Retinal pigment epithelial cell (primary cell): Measurements from ENCODE around the gene RTF1.

Source experiments
- DNase-seq: peaks from one replicate; pipeline ENCODE4 v3.0.0-alpha.2; 2010; ENCODE audit warnings: low read depth
- H3K4me3 ChIP-seq: 2 replicates; pipeline ENCODE4 v1.5.1; 2011; ENCODE audit warnings: mild to moderate bottlenecking, low read length, control low read depth, moderate library complexity
- TF ChIP-seq, protein P1 (sequence below): conservative IDR thresholded peaks from 2 replicates; pipeline ENCODE4 v1.5.1; 2011; ENCODE audit warnings: low read depth, low read length, control low read depth, inconsistent platforms

The RTF1 gene

DNA sequence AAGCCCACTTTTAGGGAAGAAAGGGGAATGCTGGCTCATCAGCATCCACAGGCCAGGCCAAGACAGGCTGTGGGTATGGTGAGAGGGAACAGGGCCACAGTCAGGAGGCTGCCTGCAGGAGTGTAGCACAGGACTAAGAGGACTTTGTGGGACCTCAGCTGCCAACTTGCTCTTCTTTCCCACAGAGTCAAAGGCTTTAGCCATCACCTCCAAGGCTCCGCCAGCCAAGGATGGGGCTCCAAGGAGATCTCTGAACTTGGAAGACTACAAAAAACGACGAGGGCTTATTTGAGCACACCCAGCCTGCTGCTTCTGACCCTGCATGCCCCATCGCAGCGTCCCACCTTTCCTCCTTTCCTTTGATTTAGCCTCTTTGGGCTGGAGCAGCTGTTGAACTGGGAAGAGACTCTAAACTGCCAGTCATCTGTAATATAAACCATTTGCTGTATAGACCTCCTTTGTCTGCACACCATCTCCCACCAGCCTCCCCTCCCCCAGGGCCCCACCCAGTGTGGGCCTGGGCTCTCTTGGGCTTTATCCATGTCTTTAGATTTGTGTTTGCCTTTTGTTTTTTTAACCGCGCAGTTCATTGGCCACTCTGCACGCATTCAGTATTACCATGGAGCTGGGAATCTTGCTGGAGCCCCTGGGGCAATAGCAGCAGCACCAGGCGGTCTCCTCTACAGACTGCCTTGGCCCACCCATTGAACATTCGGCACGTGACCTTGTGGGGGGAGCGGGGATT is 63.7 kb downstream of the RTF1 start:
- TF ChIP-seq, protein P1, sequence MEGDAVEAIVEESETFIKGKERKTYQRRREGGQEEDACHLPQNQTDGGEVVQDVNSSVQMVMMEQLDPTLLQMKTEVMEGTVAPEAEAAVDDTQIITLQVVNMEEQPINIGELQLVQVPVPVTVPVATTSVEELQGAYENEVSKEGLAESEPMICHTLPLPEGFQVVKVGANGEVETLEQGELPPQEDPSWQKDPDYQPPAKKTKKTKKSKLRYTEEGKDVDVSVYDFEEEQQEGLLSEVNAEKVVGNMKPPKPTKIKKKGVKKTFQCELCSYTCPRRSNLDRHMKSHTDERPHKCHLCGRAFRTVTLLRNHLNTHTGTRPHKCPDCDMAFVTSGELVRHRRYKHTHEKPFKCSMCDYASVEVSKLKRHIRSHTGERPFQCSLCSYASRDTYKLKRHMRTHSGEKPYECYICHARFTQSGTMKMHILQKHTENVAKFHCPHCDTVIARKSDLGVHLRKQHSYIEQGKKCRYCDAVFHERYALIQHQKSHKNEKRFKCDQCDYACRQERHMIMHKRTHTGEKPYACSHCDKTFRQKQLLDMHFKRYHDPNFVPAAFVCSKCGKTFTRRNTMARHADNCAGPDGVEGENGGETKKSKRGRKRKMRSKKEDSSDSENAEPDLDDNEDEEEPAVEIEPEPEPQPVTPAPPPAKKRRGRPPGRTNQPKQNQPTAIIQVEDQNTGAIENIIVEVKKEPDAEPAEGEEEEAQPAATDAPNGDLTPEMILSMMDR: no peak
- DNase-seq: no peak
- H3K4me3 ChIP-seq: no peak overlapping the region

DNA sequence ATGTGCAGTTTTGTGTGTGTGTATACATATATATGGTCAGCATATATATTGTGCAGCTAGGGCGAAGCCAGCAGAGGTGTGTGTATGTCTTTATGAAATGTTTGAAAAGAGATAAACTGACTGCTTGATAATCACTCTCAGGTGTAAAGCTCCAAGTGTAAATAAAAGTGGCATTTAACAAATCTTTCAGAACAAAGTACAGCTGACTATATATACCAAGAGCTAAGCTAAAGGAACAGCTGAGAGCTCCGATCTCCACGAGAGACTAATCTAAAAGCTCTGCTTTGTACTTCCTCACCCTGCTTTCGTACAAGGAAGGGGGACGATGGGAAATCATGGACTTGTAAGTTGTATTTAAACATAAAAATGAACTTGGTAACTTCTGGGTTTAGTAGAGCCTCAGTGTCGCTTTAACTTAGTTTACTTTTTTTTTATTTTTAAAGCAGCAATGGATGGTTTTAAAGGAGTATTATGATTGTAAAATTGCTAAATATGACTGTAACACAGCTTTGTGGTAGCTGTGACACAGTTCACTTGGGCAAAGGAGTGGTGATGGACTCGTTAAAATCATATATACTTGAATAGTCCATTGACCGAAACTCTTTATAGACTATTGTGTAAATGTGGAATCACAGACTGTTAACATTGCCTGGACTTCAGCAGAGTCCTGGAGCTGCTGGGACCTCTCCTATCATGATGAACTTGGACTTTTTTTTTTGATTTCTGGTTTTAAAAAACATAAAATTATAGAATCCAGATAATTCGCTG is 65.4 kb downstream of the RTF1 start:
- H3K4me3 ChIP-seq: no peak overlapping the region
- DNase-seq: no peak
- TF ChIP-seq, protein P1: no peak

DNA sequence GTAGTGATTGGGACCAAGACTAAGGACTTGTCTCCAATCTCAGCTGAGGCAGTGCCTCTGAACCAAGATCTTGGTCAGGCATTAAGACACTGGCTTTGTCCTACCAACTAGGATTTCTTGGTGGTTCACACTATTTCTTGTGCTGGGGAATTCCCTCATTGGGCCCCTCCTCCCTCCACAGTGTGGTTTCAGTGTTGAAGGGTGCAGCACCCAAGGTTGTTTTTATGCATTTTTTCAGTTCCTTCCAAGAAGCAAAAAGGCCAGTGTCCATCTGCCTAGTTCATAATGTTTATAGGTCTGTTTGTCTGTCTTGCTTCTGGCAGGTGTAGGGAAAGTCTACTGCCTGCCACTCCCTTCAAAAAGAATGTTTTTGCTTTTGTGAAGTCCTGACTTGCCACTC is 66.2 kb downstream of the RTF1 start:
- no peak overlapping the region for H3K4me3 ChIP-seq
- no peak for DNase-seq
- TF ChIP-seq, protein P1: no peak

DNA sequence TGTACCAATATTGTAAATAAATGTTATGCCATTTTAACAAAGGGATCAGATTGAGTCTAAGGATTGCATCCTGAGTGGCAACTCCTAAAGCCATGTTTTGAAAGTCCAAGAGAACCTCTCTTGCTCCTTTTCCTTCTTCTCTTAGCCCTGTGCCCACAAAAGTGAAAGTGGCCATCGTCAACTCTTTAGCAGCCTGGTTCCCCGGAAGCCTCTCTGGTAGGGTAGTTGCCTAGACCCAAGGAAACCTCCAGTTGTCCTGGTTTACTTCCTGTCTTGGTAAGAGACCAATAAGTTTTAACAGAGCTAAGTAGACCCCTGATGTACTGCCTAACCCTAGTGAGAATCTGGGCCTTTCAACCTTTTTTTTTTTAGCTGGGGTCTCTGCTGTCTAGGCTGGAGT is 66.6 kb downstream of the RTF1 start:
- TF ChIP-seq, protein P1: no peak
- H3K4me3 ChIP-seq: no peak overlapping the region
- DNase-seq: no peak

DNA sequence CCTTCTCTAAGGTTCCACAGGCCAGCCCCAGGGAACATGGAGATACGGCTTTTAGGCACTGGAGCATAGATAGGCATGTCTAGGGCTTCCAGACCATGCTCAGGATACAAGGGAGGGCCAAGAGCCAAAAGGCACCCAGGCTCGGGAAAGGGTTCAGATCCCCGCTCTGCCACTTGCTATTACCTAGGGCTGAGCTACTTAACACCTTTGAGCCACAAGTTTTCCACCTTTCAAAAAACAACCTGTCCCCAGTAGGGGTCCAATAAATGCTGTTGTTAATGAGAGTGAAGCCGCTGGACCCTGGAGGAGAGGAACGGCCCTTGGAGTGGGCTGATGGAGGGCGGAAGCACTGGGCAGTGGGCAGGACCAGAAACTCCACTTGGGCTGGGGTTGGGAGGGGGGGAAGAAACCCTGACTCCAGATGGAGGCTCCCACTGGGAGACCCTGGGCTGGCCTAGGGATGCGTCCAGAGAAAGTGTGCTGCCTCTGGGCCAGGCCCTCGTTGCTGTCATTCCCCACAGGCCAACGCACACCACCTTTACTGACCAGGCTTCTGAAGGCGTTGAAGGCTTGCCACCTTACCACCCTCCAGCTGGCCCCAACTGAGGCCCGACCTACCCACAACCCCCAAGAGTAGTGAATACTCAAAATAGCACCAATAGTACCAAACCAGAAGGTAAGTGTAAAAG is 68.2 kb downstream of the RTF1 start:
- no peak for DNase-seq

DNA sequence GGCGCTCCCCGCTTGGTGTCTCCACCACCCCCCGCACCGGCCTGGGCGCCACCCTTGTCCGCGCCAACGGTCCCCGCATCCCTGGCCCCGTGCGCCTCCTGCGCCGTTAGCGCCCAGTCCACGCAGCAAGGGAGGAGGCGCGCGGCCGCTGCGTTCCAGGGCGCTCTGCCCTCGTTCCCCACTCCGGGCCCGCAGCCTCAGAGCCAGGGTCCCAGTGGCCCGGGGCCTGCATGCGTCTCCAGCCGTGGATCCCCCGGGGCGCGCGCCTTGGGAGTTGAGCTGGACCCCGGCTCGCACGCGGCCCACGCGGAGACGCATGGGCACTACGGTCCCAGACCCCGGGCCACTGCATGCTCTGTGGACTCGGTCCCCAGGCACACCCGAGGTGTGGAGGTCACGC is 69.4 kb downstream of the RTF1 start:
- no peak overlapping the region for H3K4me3 ChIP-seq
- TF ChIP-seq, protein P1: no peak
- no peak for DNase-seq

More for the DNA sequence above, 68.2 kb downstream of the RTF1 start:
- TF ChIP-seq, protein P1: no peak
- H3K4me3 ChIP-seq: no peak overlapping the region
